GM19463 (cell line): ENCODE data around the gene CDC73.
"Not testable (repeated sequence)": the region's sequence is repeated elsewhere in the genome, so short reads cannot be mapped to it uniquely, and the experiment has no call there.

Experiments
- ATAC-seq: cut with Tn5 transposase; IDR thresholded peaks from one replicate; pipeline ENCODE4 v1.9.1; 2021; ENCODE audit warnings: mild to moderate bottlenecking, moderate library complexity; ENCODE audit not compliant: unreplicated experiment

The CDC73 gene

DNA sequence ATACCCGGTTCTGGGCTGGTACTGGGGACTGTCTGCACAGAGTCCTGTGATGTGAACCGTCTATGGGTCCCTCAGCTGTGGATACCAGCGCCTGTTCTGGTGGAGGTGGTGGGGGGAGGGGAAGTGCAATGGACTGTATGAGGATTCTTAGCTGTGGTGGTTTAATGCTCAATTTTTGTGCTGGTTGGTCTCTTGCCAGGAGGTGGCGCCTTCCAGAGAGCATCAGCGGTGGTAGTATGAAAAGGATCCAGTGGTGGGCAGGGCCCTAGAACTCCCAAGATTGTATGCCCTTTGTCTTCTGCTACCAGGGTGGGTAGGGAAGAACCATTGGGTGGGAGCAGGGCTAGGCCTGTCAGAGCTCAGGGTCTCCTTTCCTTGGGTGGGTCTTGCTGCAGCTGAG lies 153.9 kb downstream of the CDC73 start:
- ATAC-seq, result no peak

- ATAC-seq, result no peak
Measured at GRCh38 chr1:193278968-193279367, 157.1 kb downstream of the CDC73 start.

DNA sequence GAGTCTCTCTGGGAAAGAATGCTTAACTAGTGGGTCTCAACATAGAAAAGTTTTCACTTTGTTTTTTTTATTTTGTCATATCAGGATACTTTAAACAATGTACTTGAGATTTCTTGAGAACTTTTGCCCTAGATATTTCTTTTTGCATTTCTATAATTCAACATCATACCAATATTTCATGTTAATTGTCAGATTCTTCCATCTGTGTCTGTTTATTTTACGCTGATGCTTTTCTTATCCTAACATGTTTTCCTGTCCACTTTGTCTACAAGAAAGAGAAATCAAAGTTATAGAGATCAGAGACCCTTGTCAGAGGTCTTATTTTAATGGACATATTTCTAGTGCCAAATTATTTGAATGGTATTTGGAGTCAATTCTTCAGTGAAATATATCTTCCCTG lies 160.1 kb downstream of the CDC73 start:
- no peak for ATAC-seq

GRCh38 chr1:193283016-193283415 lies 161.2 kb downstream of the CDC73 start:
- no peak for ATAC-seq

DNA sequence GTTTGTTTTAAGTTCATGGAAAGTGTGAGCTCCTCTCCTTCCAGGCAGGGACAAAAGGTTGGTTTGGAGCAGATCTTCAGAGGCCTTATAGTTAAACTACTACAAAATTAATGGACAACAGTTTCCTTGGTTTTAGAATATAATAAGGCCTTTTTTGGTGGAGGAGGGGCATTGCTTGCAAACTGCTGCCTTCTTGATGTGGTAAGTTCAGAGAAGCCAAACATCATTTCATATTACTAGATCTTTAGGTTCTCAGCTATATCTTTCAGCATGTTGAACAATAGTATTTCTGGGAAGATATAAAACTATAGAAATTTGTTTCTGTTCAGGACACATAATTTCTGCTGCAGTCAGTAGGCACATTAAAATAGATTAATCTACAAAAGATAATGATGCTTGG lies 162.4 kb downstream of the CDC73 start:
- no peak for ATAC-seq

DNA sequence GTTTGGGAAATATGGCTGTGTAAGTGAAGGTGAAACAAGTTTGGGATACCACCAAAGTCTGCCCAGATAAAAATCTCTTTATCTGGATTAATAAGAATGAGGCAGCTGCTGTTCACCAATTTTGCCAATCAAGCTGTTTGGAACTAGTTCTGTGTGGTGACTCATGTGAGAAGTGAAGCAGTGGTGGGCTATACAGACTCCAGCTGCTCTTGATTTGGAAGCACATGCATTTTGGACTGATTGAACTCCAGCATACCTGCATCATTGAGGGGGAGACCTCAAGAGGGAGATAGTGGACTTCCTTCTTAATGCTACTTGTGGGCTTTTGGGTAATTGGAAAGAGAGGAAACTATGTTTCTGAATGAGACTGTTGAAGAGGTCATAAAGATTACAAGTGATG lies 163.8 kb downstream of the CDC73 start:
- no peak for ATAC-seq

DNA sequence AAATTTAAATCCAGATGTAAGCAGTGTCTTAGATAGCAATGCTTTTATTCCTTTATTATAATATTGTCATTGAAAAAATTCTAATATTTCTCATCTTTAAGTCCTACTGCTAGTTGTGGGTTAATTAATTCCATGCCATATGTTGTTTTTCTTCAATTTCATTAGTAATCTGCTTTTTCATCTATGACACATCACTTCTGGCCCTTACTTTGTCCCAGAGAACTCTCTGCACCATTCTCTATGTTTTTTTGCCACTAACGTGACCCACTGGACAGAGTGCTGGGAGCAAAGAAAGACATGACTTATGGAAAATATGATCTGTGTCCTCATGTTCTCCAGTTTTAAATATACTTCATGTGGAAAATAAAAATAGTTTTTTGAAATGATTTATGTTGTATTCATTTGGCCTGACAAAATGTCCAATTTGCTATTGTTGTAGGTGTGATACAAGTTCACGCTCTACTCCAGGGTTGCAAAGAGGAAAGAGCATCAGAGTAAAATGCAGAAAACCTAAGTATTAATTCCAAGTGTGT lies 166.8 kb downstream of the CDC73 start:
- not testable (repeated sequence) for ATAC-seq

GRCh38 chr1:193293726-193294125 lies 171.9 kb downstream of the CDC73 start:
- ATAC-seq, result no peak

DNA sequence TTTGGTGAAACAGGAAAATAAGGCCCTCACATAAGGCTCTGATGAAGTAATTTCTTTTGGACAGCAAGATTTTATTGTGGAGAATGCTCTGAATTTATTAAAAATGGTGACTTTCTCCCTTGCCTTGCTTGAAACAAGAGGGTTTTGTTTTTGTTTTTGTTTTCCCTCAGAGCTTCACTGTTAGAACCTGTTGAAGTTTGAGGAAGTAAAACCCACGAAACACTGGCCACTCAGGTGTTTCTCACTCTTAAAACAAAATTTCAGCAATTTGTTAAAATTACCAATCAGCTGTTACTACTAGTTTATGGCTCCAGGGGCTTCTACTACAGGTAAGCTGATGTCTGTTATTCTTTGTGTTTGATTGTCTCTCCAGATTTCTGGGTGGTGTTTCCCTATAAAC lies 177.2 kb downstream of the CDC73 start:
- ATAC-seq, result peak; percentile 44

DNA sequence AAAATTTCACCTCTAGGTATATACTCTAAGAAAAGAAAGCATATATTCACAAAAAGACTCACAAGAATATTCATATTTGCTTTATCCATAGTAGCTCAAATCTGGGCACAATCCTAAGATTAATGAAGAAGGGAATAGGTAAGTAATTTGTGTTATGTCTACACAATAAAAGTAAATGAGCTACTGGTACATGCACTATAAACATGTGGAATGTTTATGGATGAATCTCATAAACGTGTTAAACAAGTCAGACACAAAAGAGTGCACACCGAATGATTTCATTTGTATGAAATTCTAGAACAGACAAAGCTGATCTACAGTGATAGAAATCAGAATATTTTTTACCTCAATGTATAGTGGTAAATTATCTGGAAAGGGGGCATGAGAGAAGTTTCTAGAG lies 179.9 kb downstream of the CDC73 start:
- no peak for ATAC-seq

DNA sequence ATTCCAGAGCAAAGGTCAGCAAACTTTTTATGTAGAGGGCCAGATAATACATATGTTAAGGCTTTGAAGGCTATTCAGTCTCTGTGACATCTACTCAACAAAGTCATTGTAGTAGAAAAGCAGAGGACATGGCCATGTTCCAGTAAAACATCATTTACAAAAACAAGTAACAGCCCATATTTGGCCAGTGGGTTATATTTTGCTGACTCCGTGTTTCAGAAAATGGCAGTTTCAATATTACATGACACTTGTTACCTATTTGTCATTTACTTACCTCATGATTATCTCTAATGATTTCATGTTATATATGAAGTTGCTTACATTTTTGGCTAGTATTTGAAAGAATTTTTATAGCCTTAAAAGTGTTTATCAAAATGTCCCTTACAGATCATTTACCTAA lies 182.0 kb downstream of the CDC73 start:
- ATAC-seq, result no peak
